ENCODE data around the gene BRD8. TPM values are rescaled to one million over a fixed set of nuclear protein-coding genes. Genes with fewer than 3 reads are reported as not detected.

The BRD8 gene
- polyA plus RNA-seq, 1 of the 3 experiments (the other 2 are of a cell fraction): 46.2 TPM

GRCh38 chr5:138096363-138096762 is 82.1 kb downstream of the BRD8 start:
- no peaks in the 10 kb centered on the region for H3F3A ChIP-seq (replicated peaks; ENCODE audit: insufficient read depth)
- no peak overlapping the region for H3K4me2 ChIP-seq
- POLR2A ChIA-PET: no interaction called here
- H3K79me2 ChIP-seq (ENCODE audit: insufficient read depth): no peaks in the 10 kb centered on the region
- no peaks in the 10 kb centered on the region for H4K20me1 ChIP-seq (ENCODE audit: insufficient read depth)
- no peak overlapping the region for H3K9ac ChIP-seq
- H3K9me3 ChIP-seq: no peaks in the 10 kb centered on the region
- no peak for DNase-seq
- peaks cover 12% of the 10 kb centered on the region; the same call in 1 of the 2 replicates for H3K27me3 ChIP-seq (ENCODE audit: insufficient read depth)
- CTCF ChIA-PET: interaction anchor here (1.3 kb wide), 1 partner anchor 19 kb away, joined by 4 read pairs; no protein-coding TSS in a partner anchor
- no peaks in the 10 kb centered on the region for H3K4me1 ChIP-seq (ENCODE audit: control insufficient read depth in 1 of 2, insufficient read depth in 2 of 2, low read depth in 1 of 2, low read length in 1 of 2)
- no peak overlapping the region for H3K4me3 ChIP-seq (ENCODE audit: low read depth in 2 of 2, low read length in 1 of 2)
- H2AFZ ChIP-seq (ENCODE audit: low read depth): no peak overlapping the region
- TF ChIP-seq FOXJ3 (CRISPR knock-in tag; IDR thresholded peaks at IDR 0.05) (no peak), SMC3 (IDR thresholded peaks at IDR 0.05; ENCODE audit: low read depth, low read length) (no peak), RFX5 (IDR thresholded peaks at IDR 0.05; ENCODE audit: low read length) (no peak), TEAD4 (IDR thresholded peaks at IDR 0.05; ENCODE audit: borderline replicate concordance, insufficient read depth) (no peak), TCF12 (IDR thresholded peaks at IDR 0.05) (no peak), MAX (IDR thresholded peaks at IDR 0.05; ENCODE audit: low read depth) (no peak), RXRA (IDR thresholded peaks at IDR 0.05; ENCODE audit: borderline replicate concordance, low read depth) (no peak), PBX3 (IDR thresholded peaks at IDR 0.05) (no peak), TAF1 (IDR thresholded peaks at IDR 0.05; ENCODE audit: borderline replicate concordance, low read depth, low read length) (no peak), CHD2 (IDR thresholded peaks at IDR 0.05; ENCODE audit: low read length, partially characterized antibody) (no peak), MXI1 (IDR thresholded peaks at IDR 0.05; ENCODE audit: low read depth, low read length) (no peak), NRF1 (IDR thresholded peaks at IDR 0.05; ENCODE audit: low read depth, low read length) (no peak)
- no peak overlapping the region for H3K27ac ChIP-seq (ENCODE audit: low read depth in 2 of 2, low read length in 1 of 2)
- H3K36me3 ChIP-seq (replicated peaks in 1 of 2; ENCODE audit: control insufficient read depth in 1 of 2, insufficient read depth in 2 of 2, low read length in 1 of 2): no peaks in the 10 kb centered on the region
- no peaks in the 10 kb centered on the region for H3K9me2 ChIP-seq
- WGBS (ENCODE audit: low lambda C conversion rate): 70% methylated on average over 2 of the region's 2 CpGs

DNA sequence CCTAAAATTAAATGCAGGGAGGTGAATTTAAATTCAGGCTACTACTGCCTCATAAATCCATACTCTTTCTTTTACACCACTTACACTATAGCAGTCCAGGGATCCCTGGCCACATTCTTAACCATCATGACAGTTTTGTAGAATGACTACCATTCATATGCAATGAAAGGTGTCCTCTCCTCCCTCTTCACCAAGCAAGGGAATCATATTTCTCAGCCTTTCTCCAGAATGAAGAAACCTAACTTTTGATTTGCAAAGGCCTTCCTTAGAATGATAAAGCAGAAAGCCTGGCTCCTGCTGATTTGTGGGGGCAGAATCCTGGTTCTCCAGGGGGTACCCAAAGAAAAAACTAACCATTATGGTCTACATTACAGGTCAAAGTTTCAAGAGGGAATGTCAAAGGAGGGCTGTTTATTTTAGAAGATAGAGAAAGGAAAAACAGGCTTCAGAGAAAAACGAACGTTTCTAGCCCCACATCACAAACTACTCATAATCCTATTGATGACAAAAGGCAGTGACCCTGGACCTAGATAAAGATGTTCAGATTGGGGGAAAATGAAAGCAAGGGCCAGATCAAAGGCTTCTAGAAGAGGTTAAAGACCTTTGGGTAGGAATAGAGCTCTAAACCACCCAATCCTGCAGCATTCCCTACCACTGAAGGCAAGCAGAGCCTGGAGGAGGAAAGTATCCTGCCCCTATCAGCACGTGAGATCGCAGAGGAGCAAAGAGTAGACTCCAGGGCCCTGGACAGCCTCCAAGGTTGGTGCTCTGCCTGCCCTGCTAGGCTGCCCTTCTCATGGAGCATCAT is 83.1 kb downstream of the BRD8 start:
- Histone ChIP-seq H3K79me2 (ENCODE audit: insufficient read depth) (no peaks in the 10 kb centered on the region), H3K4me2 (no peak overlapping the region), H2AFZ (ENCODE audit: low read depth) (no peak overlapping the region), H3F3A (replicated peaks; ENCODE audit: insufficient read depth) (no peaks in the 10 kb centered on the region), H3K27me3 (ENCODE audit: insufficient read depth) (peaks cover 12% of the 10 kb centered on the region; the same call in 1 of the 2 replicates), H3K9me2 (no peaks in the 10 kb centered on the region), H4K20me1 (ENCODE audit: insufficient read depth) (no peaks in the 10 kb centered on the region), H3K4me3 (ENCODE audit: low read depth in 2 of 2, low read length in 1 of 2) (no peak overlapping the region), H3K27ac (ENCODE audit: low read depth in 2 of 2, low read length in 1 of 2) (no peak overlapping the region), H3K4me1 (ENCODE audit: control insufficient read depth in 1 of 2, insufficient read depth in 2 of 2, low read depth in 1 of 2, low read length in 1 of 2) (no peaks in the 10 kb centered on the region), H3K9ac (no peak overlapping the region), H3K36me3 (replicated peaks in 1 of 2; ENCODE audit: control insufficient read depth in 1 of 2, insufficient read depth in 2 of 2, low read length in 1 of 2) (no peaks in the 10 kb centered on the region), H3K9me3 (no peaks in the 10 kb centered on the region)
- WGBS (ENCODE audit: low lambda C conversion rate): 58% methylated on average over 4 of the region's 4 CpGs
- ChIA-PET POLR2A (no interaction called here), CTCF (interaction anchor here (1.0 to 1.3 kb wide), 2 partner anchors 18 kb away, joined by 3 to 4 read pairs; no protein-coding TSS in a partner anchor)
- TF ChIP-seq NFIC (IDR thresholded peaks at IDR 0.05; ENCODE audit: borderline replicate concordance) (no peak), EP300 (IDR thresholded peaks at IDR 0.05; ENCODE audit: borderline replicate concordance in 1 of 2, low read depth in 1 of 2, low read length in 1 of 2) (no peak), ZBTB33 (IDR thresholded peaks at IDR 0.05; ENCODE audit: borderline replicate concordance, low read depth) (no peak), SMC3 (IDR thresholded peaks at IDR 0.05; ENCODE audit: low read depth, low read length) (no peak), RFX5 (IDR thresholded peaks at IDR 0.05; ENCODE audit: low read length) (no peak), FOXJ3 (CRISPR knock-in tag; IDR thresholded peaks at IDR 0.05) (no peak), POLR2AphosphoS5 (IDR thresholded peaks at IDR 0.05; ENCODE audit: low read depth, low read length) (no peak)
- TF ChIP-seq, protein P1, sequence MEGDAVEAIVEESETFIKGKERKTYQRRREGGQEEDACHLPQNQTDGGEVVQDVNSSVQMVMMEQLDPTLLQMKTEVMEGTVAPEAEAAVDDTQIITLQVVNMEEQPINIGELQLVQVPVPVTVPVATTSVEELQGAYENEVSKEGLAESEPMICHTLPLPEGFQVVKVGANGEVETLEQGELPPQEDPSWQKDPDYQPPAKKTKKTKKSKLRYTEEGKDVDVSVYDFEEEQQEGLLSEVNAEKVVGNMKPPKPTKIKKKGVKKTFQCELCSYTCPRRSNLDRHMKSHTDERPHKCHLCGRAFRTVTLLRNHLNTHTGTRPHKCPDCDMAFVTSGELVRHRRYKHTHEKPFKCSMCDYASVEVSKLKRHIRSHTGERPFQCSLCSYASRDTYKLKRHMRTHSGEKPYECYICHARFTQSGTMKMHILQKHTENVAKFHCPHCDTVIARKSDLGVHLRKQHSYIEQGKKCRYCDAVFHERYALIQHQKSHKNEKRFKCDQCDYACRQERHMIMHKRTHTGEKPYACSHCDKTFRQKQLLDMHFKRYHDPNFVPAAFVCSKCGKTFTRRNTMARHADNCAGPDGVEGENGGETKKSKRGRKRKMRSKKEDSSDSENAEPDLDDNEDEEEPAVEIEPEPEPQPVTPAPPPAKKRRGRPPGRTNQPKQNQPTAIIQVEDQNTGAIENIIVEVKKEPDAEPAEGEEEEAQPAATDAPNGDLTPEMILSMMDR (IDR thresholded peaks at IDR 0.05): no peak
- DNase-seq: no peak
